Endothelial cell of umbilical vein (primary cell): ENCODE measurements around the gene CEP83. TPM values are rescaled to one million over a fixed set of nuclear protein-coding genes. Genes with fewer than 3 reads are reported as not detected.

Experiments used
- BruUV-seq: library from RNA; stranded (reverse); fragments of 400-500 nt; replicated peaks from 2 replicates; lab custom pipeline; 2021; lab: Mats Ljungman, UMichigan
- CTCF ChIA-PET: fragments of 300-600, 350-600 bp; sonication (Branson Sonifier 250); formaldehyde crosslinking; loops from one replicate; lab custom pipeline; 2021; ENCODE audit warnings: antibody characterized with exemption, inconsistent platforms; lab: Charles Lee
- POLR2A ChIA-PET: fragments of 300-600, 350-600 bp; sonication (Branson Sonifier 250); formaldehyde crosslinking; loops from one replicate; lab custom pipeline; 2021; ENCODE audit warnings: antibody characterized with exemption, inconsistent platforms; lab: Charles Lee
- DNase-seq: peaks from one replicate; pipeline ENCODE4 v3.0.0-alpha.2; 2011; ENCODE audit warnings: low read depth, low spot score
- FAIRE-seq: peaks from 2 replicates; lab custom pipeline; 2011; peaks lifted over from hg19 to GRCh38; lab: Jason Lieb, UNC
- H2AFZ ChIP-seq: 2 replicates; pipeline ENCODE4 v1.6.0; 2012; ENCODE audit warnings: low read depth, low read length, control low read depth, inconsistent platforms
- H3K27ac ChIP-seq: 2 replicates; pipeline ENCODE4 v1.5.1; 2011; ENCODE audit warnings: low read depth, mild to moderate bottlenecking, control low read depth, low read length, moderate library complexity; ENCODE audit not compliant: insufficient read depth
- H3K27me3 ChIP-seq, 2 experiments: 2 replicates each; pipeline versions ENCODE4 v1.6.0 to v1.6.1; 2011; ENCODE audit warnings: low read length in 2 of 2, mixed read lengths in 1 of 2; ENCODE audit not compliant: control insufficient read depth in 2 of 2, insufficient read depth in 2 of 2
- H3K36me3 ChIP-seq, 2 experiments: 2 replicates in 1 of 2; 3 replicates in 1 of 2; pipeline ENCODE4 v1.5.1; 2011; ENCODE audit warnings: low read length in 2 of 2, mild to moderate bottlenecking in 1 of 2, moderate library complexity in 1 of 2; ENCODE audit not compliant: control insufficient read depth in 2 of 2, insufficient read depth in 2 of 2; ENCODE audit errors: extremely low read depth in 1 of 2
- H3K4me1 ChIP-seq: 3 replicates; pipeline ENCODE4 v1.5.1; 2011; ENCODE audit warnings: mild to moderate bottlenecking, low read length; ENCODE audit not compliant: control insufficient read depth, insufficient read depth; ENCODE audit errors: extremely low read depth
- H3K4me2 ChIP-seq: 2 replicates; pipeline ENCODE4 v1.6.1; 2011; ENCODE audit warnings: low read length, control low read depth, mixed read lengths; ENCODE audit not compliant: insufficient read depth
- H3K4me3 ChIP-seq, 3 experiments: fragments of 200-600 bp in 1 of 3; sonication (generic), shearing (Covaris generic) in 1 of 3; replicated peaks in 1 of 3; 2 replicates each; pipeline ENCODE4 v1.5.1; 2011 to 2016; ENCODE audit warnings: control low read depth in 3 of 3, low read length in 3 of 3, mild to moderate bottlenecking in 2 of 3, inconsistent platforms in 1 of 3, low read depth in 1 of 3, moderate library complexity in 1 of 3; ENCODE audit not compliant: insufficient read depth in 1 of 3
- H3K79me2 ChIP-seq: 2 replicates; pipeline ENCODE4 v1.6.0; 2012; ENCODE audit warnings: low read length, inconsistent platforms; ENCODE audit not compliant: control insufficient read depth, insufficient read depth
- H3K9ac ChIP-seq: replicated peaks from 2 replicates; pipeline ENCODE3; 2011; ENCODE audit warnings: low read length, control low read depth; ENCODE audit not compliant: insufficient read depth; ENCODE audit errors: extremely low read depth
- H3K9me1 ChIP-seq: replicated peaks from 3 replicates; pipeline ENCODE4 v1.6.0; 2011; ENCODE audit warnings: mild to moderate bottlenecking, low read length; ENCODE audit not compliant: control insufficient read depth, insufficient read depth; ENCODE audit errors: extremely low read depth
- H3K9me3 ChIP-seq: replicated peaks from 2 replicates; pipeline ENCODE4 v1.5.1; 2012; ENCODE audit warnings: low read length, inconsistent platforms; ENCODE audit not compliant: control insufficient read depth, insufficient read depth
- H4K20me1 ChIP-seq: replicated peaks from 2 replicates; pipeline ENCODE3; 2011; ENCODE audit warnings: mild to moderate bottlenecking, low read length; ENCODE audit not compliant: control insufficient read depth, insufficient read depth; ENCODE audit errors: extremely low read depth
- FOS ChIP-seq: IDR thresholded peaks from 2 replicates; pipeline ENCODE4 v1.6.1; 2011; ENCODE audit warnings: mild to moderate bottlenecking, low read length, moderate library complexity, borderline replicate concordance; ENCODE audit not compliant: insufficient read depth
- JUN ChIP-seq: IDR thresholded peaks from 2 replicates; pipeline ENCODE4 v1.6.1; 2011; ENCODE audit warnings: borderline replicate concordance, low read depth; ENCODE audit not compliant: insufficient read length, insufficient read depth
- MYC ChIP-seq: IDR thresholded peaks from one replicate; pipeline ENCODE4 v1.6.1; 2011; ENCODE audit warnings: mild to moderate bottlenecking, low read depth, low read length
- POLR2A ChIP-seq: IDR thresholded peaks from 2 replicates; pipeline ENCODE4 v1.6.1; 2012; ENCODE audit warnings: low read depth, mild to moderate bottlenecking, control low read depth, low read length
- POLR2AphosphoS5 ChIP-seq: IDR thresholded peaks from 2 replicates; pipeline ENCODE4 v1.6.1; 2012; ENCODE audit warnings: low read depth, mild to moderate bottlenecking, control low read depth, low read length, moderate library complexity; ENCODE audit not compliant: insufficient read depth
- dilution Hi-C: fragments of 300-500 bp; cut with MboI; formaldehyde crosslinking; loops from one replicate; pipeline ENCODE4 v1.15.0; 2019; ENCODE audit warnings: low sequenced_read_pairs; ENCODE audit not compliant: extremely low pct_ligation_motif_present
- intact Hi-C: fragments of 100-400 bp; cut with micrococcal nuclease; formaldehyde crosslinking; loops from one replicate; pipeline ENCODE4 v1.10.0; 2022
- polyA plus RNA-seq, 4 experiments: library from polyadenylated mRNA; depleted of rRNA in 3 of 4; stranded (reverse) in 3 of 4; unstranded in 1 of 4; fragments of >200 nt; gene quantifications; 2 replicates each; pipeline versions ENCODE4 v1.2.1 to v1.2.3, GENCODE V29; 2011 to 2012; ENCODE audit warnings: missing spikeins in 1 of 4
- total RNA-seq: library from RNA; stranded (reverse); gene quantifications from 2 replicates; pipeline ENCODE4 v1.2.3, GENCODE V29; 2021
- TF ChIP-seq, protein P1 (sequence below): IDR thresholded peaks from 2 replicates; pipeline ENCODE4 v1.6.1; 2011; ENCODE audit not compliant: insufficient read depth, insufficient read length
- TF ChIP-seq, protein P2 (sequence below), 2 donors: IDR thresholded peaks; 1 replicate in 1 of 2; 2 replicates in 1 of 2; pipeline ENCODE4 v1.5.1; 2011; ENCODE audit warnings: low read length in 2 of 2, mild to moderate bottlenecking in 2 of 2, moderate library complexity in 2 of 2, control low read depth in 1 of 2, inconsistent platforms in 1 of 2, low read depth in 1 of 2; ENCODE audit not compliant: insufficient read depth in 1 of 2; ENCODE audit errors: extremely low read depth in 1 of 2

Gene CEP83
- total and polyA plus RNA-seq, 2 donors (not counting 3 experiments of a cell fraction or from before 2014, with no cell fraction given) = 2.9 to 15.3 TPM

DNA sequence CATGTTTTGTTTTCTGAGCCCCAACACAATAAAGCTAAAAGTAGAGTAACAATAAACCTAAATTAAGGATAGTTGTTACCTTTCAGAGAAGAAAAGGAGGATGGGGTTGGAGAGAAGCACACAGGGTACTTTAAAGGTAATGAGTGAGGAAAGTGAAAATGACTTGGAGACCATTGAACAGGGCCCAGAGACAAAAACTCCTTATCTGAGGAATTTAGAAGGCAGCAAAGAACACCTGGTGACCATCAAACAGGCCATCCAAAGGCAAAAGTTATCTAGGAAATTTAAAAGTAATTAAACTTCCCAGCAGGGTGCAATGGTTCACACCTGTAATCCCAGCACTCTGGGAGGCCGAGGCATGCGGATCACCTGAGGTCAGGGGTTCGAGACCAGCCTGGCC is 39.0 kb upstream of the CEP83 start:
- Histone ChIP-seq H3K4me1 (no peaks in the 10 kb centered on the region), H3K36me3 (no peaks in the 10 kb centered on the region), H3K27ac (no peak overlapping the region), H3K27me3 (peaks cover 1 to 4% of the 10 kb centered on the region in 2 experiments), H3K79me2 (no peaks in the 10 kb centered on the region), H3K4me3 (no peak overlapping the region), H3K9me1 (no peaks in the 10 kb centered on the region), H4K20me1 (no peaks in the 10 kb centered on the region), H2AFZ (no peak overlapping the region), H3K9me3 (no peaks in the 10 kb centered on the region), H3K9ac (no peak overlapping the region), H3K4me2 (no peak overlapping the region)
- TF ChIP-seq, protein P1, sequence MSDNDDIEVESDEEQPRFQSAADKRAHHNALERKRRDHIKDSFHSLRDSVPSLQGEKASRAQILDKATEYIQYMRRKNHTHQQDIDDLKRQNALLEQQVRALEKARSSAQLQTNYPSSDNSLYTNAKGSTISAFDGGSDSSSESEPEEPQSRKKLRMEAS = no peak
- TF ChIP-seq FOS = no peak
- TF ChIP-seq, protein P2, sequence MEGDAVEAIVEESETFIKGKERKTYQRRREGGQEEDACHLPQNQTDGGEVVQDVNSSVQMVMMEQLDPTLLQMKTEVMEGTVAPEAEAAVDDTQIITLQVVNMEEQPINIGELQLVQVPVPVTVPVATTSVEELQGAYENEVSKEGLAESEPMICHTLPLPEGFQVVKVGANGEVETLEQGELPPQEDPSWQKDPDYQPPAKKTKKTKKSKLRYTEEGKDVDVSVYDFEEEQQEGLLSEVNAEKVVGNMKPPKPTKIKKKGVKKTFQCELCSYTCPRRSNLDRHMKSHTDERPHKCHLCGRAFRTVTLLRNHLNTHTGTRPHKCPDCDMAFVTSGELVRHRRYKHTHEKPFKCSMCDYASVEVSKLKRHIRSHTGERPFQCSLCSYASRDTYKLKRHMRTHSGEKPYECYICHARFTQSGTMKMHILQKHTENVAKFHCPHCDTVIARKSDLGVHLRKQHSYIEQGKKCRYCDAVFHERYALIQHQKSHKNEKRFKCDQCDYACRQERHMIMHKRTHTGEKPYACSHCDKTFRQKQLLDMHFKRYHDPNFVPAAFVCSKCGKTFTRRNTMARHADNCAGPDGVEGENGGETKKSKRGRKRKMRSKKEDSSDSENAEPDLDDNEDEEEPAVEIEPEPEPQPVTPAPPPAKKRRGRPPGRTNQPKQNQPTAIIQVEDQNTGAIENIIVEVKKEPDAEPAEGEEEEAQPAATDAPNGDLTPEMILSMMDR (IDR thresholded peaks at IDR 0.05; ENCODE audit: extremely low read depth in 1 of 2, insufficient read depth in 1 of 2, low read depth in 1 of 2, low read length in 2 of 2) = no peak
- TF ChIP-seq POLR2A = no peak
- no peak for TF ChIP-seq JUN
- TF ChIP-seq POLR2AphosphoS5 = no peak
- TF ChIP-seq MYC = no peak
- no TSS peak for BruUV-seq
- DNase-seq (no peak), FAIRE-seq (no peak)
- dilution Hi-C loops = no loop called here
- POLR2A ChIA-PET = no interaction called here
- CTCF ChIA-PET = no interaction called here
- intact Hi-C loops = no loop called here
